DOHH2 (cell line): ENCODE measurements around the gene ST7.

Experiments used
- H3F3A ChIP-seq: fragments of 200-600 bp; sonication (generic), shearing (Covaris generic); 2 replicates; pipeline ENCODE4 v1.6.0; 2016; ENCODE audit warnings: antibody characterized with exemption, mild to moderate bottlenecking; ENCODE audit not compliant: control insufficient read depth, insufficient read depth
- H3K27ac ChIP-seq: fragments of 200-600 bp; sonication (generic); 2 replicates; pipeline ENCODE4 v1.5.1; 2014; ENCODE audit warnings: low read depth, mild to moderate bottlenecking, low read length, moderate library complexity
- H3K27me3 ChIP-seq: fragments of 200-600 bp; sonication (generic); 2 replicates; pipeline ENCODE4 v1.6.1; 2014; ENCODE audit warnings: mild to moderate bottlenecking, low read length, mixed read lengths; ENCODE audit not compliant: control insufficient read depth
- H3K36me3 ChIP-seq: fragments of 200-600 bp; sonication (generic); 2 replicates; pipeline ENCODE4 v1.6.1; 2014; ENCODE audit warnings: mild to moderate bottlenecking, low read length, moderate library complexity, mixed read lengths; ENCODE audit not compliant: control insufficient read depth
- H3K4me1 ChIP-seq: fragments of 200-600 bp; sonication (generic); 2 replicates; pipeline ENCODE4 v1.6.1; 2014; ENCODE audit warnings: mild to moderate bottlenecking, low read length, mixed read lengths; ENCODE audit not compliant: control insufficient read depth
- H3K4me2 ChIP-seq: fragments of 200-600 bp; sonication (generic); 2 replicates; pipeline ENCODE4 v1.6.0; 2014; ENCODE audit warnings: mild to moderate bottlenecking, low read length, moderate library complexity
- H3K4me3 ChIP-seq: fragments of 200-600 bp; sonication (generic); 2 replicates; pipeline ENCODE4 v1.5.1; 2014; ENCODE audit warnings: mild to moderate bottlenecking, low read length, mixed read lengths
- H3K79me2 ChIP-seq: fragments of 200-600 bp; sonication (generic); 2 replicates; pipeline ENCODE4 v1.6.1; 2014; ENCODE audit warnings: mild to moderate bottlenecking, low read length, mixed read lengths; ENCODE audit not compliant: control insufficient read depth
- H3K9me2 ChIP-seq: fragments of 200-600 bp; sonication (generic); replicated peaks from 2 replicates; pipeline ENCODE4 v1.6.1; 2014; ENCODE audit warnings: mild to moderate bottlenecking, low read length, mixed read lengths; ENCODE audit not compliant: control insufficient read depth
- H3K9me3 ChIP-seq: fragments of 200-600 bp; sonication (generic); 2 replicates; pipeline ENCODE4 v1.6.1; 2014; ENCODE audit warnings: antibody characterized with exemption, low read length, mixed read lengths; ENCODE audit not compliant: control insufficient read depth, insufficient read depth
- H4K20me1 ChIP-seq: fragments of 200-600 bp; sonication (generic); 2 replicates; pipeline ENCODE4 v1.6.0; 2014; ENCODE audit warnings: low read depth, mild to moderate bottlenecking, antibody characterized with exemption, low read length, moderate library complexity; ENCODE audit not compliant: control insufficient read depth, insufficient read depth
- EZH2phosphoT487 ChIP-seq: fragments of 200-600 bp; sonication (generic); IDR thresholded peaks from 2 replicates; pipeline ENCODE4 v1.6.1; 2017; ENCODE audit warnings: borderline replicate concordance, mild to moderate bottlenecking, antibody characterized with exemption, low read length, moderate library complexity, mixed read lengths
- TF ChIP-seq, protein P1 (sequence below): fragments of 200-600 bp; sonication (generic); IDR thresholded peaks from one replicate; pipeline ENCODE4 v1.5.1; 2014; ENCODE audit warnings: antibody characterized with exemption, mild to moderate bottlenecking, low read depth, low read length; ENCODE audit not compliant: poor library complexity, severe bottlenecking

ST7 gene

GRCh38 chr7:116912269-116912909, 40.9 kb upstream of the ST7 start:
- H3K27me3 ChIP-seq = no peaks in the 10 kb centered on the region
- TF ChIP-seq EZH2phosphoT487 = no peak
- TF ChIP-seq, protein P1, sequence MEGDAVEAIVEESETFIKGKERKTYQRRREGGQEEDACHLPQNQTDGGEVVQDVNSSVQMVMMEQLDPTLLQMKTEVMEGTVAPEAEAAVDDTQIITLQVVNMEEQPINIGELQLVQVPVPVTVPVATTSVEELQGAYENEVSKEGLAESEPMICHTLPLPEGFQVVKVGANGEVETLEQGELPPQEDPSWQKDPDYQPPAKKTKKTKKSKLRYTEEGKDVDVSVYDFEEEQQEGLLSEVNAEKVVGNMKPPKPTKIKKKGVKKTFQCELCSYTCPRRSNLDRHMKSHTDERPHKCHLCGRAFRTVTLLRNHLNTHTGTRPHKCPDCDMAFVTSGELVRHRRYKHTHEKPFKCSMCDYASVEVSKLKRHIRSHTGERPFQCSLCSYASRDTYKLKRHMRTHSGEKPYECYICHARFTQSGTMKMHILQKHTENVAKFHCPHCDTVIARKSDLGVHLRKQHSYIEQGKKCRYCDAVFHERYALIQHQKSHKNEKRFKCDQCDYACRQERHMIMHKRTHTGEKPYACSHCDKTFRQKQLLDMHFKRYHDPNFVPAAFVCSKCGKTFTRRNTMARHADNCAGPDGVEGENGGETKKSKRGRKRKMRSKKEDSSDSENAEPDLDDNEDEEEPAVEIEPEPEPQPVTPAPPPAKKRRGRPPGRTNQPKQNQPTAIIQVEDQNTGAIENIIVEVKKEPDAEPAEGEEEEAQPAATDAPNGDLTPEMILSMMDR = no peak
- peaks cover 83% of the 10 kb centered on the region for H3K36me3 ChIP-seq
- no peaks in the 10 kb centered on the region for H3F3A ChIP-seq
- H3K4me1 ChIP-seq = no peaks in the 10 kb centered on the region
- no peaks in the 10 kb centered on the region for H4K20me1 ChIP-seq
- no peaks in the 10 kb centered on the region for H3K9me2 ChIP-seq
- H3K4me2 ChIP-seq = no peak overlapping the region
- no peak overlapping the region for H3K27ac ChIP-seq
- no peaks in the 10 kb centered on the region for H3K9me3 ChIP-seq
- H3K79me2 ChIP-seq = no peaks in the 10 kb centered on the region
- no peak overlapping the region for H3K4me3 ChIP-seq

DNA sequence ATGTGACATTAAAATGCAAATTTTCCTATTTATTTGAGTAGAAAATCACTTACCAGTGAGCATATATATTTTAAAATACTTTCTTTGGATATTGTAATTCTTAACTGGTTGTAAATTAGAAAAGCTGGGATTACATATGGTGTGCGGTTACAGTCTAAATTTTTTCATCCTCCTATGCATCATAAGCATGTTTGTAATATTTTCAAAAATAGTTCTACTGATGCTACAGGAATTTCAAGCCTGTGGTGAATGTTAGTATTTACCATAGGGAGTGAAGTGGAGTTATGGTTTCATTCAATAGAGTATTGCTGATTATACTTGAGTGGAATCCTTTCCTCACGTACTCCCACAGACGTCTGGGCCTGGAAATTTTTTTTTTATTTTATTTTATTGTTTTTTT, 34.6 kb upstream of the ST7 start:
- no peaks in the 10 kb centered on the region for H4K20me1 ChIP-seq
- H3K36me3 ChIP-seq = peaks cover 35% of the 10 kb centered on the region
- no peaks in the 10 kb centered on the region for H3K9me2 ChIP-seq
- no peak overlapping the region for H3K4me2 ChIP-seq
- H3K27ac ChIP-seq = no peak overlapping the region
- no peak for TF ChIP-seq EZH2phosphoT487
- TF ChIP-seq, protein P1 = no peak
- H3F3A ChIP-seq = no peaks in the 10 kb centered on the region; the same call in 1 of the 2 replicates
- H3K4me1 ChIP-seq = no peaks in the 10 kb centered on the region
- H3K4me3 ChIP-seq = no peak overlapping the region
- H3K79me2 ChIP-seq = no peaks in the 10 kb centered on the region
- H3K27me3 ChIP-seq = no peaks in the 10 kb centered on the region
- H3K9me3 ChIP-seq = no peaks in the 10 kb centered on the region

GRCh38 chr7:116920359-116920758, 32.9 kb upstream of the ST7 start:
- Histone ChIP-seq H3K9me3 (no peaks in the 10 kb centered on the region), H3K9me2 (no peaks in the 10 kb centered on the region), H3K4me2 (no peak overlapping the region), H3K36me3 (peaks cover 24% of the 10 kb centered on the region), H3K27me3 (0 out of 2 replicates have a peak, but pooled peaks cover 3% of the 10 kb centered on the region), H3F3A (no peaks in the 10 kb centered on the region; the same call in 1 of the 2 replicates), H3K4me1 (no peaks in the 10 kb centered on the region), H3K79me2 (no peaks in the 10 kb centered on the region), H3K27ac (no peak overlapping the region), H4K20me1 (no peaks in the 10 kb centered on the region), H3K4me3 (no peak overlapping the region)
- TF ChIP-seq, protein P1 = no peak
- TF ChIP-seq EZH2phosphoT487 = no peak
